Fibroblast of skin of left biceps (primary cell): Measurements from ENCODE around the gene TMED10.
"Not testable (repeated sequence)": the region's sequence is repeated elsewhere in the genome, so short reads cannot be mapped to it uniquely, and the experiment has no call there.

Source experiments
- DNase-seq, 2 experiments: peaks; one replicate each; pipeline ENCODE4 v3.0.0-alpha.2; 2013; ENCODE audit warnings: low read depth in 2 of 2

Gene TMED10

DNA sequence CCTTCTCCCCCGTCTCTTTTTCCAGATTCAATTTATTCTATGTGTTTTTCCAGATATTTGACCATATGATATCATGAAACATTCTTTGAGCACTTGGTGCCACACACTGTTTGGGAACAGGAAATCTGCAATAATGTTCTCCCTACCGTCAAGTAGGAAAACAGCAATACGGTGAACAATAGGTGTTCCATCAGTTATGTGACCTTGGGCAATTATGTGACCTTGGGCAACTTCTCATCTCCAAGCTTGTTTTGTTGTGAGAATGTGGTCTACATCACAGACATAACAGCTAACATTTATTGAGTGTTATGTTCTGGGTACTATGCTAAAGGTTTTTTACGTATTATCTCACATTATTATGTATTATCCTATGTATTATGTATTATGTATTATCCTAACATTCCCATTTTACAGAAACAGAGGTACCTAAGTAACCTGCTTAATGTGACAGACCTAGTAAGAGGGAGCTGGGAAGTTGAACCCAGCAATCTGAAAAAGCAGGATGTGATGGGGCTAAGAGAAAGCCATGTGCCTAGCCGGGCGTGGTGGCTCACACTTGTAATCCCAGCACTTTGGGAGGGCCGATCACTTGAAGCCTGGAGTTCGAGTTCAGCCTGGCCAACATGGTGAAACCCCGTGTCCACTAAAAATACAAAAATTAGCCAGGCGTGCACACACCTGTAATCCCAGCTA, 48.4 kb downstream of the TMED10 start:
- no peak for DNase-seq

DNA sequence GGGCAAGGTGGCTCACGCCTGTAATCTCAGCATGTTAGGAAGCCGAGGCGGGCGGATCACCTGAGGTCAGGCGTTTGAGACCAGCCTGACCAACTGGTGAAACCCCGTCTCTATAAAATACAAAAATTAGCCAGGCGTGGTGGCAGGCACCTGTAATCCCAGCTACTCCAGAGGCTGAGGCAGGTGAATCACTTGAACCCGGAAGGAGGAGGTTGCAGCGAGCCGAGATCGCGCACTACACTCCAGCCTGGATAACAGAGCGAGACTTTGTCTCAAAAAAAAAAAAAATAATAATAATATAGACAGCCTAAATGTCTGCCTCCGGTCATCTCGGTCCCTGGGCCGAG, 49.0 kb downstream of the TMED10 start:
- not testable (repeated sequence) for DNase-seq

DNA sequence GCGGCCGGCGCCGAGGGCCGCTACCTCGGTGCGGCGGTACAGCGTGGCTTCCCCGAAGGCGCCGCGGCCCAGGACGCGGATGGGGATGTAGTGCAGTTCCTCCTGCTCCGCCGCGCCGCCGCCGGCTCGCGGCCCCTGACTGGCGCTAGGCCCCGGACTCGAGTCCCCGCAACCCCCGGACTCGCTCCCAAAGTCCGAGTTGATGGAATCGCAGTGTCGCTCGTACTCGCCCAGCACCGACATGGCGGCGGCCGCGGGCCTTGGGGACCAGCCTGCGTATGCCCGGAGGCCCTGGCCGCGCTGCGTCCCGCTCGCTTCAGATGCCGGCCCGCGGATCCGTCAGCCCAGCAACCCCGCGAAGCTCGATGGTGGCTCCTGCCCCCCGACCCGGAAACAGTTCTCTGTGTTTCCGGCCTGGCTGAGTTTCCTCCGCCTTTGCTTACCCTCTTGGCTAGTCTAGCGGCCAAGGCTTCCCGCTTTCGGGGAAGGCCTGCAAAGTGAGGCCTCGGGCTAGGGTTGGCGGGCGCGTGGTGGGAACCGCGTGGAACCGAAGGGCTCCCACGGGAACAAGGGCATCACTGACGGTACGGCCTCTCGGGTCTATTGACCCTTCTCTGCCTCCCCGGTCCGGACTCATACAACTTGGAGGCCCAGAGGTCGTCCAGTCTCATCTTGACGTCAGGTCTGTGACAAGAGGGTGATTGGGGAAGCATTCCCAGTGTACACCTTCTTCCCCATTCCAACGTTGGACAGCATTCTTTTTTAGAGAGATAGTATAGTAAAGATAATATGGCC, 49.5 kb downstream of the TMED10 start, which contains the start of gene NEK9:
TSS of gene NEK9 (minus strand) at position 370 of the 795 bp plus-strand sequence. CDS start at position 243, 127 bp downstream.
- peak; percentile 57 to 62 for DNase-seq

DNA sequence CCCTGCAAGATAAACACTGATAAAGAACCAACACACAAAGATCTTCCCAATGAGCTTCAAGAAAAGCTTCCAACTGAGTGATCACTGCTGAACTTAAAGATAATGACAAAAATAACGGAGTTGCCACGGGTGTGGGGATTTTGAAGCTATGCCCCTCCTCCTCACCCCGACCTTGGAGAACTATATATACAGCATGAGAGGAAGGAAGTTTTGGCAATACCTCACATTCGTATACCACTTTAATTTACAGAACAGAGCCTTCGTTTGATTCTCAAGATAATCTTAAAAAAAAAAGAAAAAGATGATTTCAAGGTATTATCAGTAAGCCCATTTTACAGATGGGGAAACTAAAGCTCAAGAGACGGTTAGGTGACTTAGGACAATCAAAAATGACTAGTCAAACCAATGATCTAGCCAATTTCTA, 50.3 kb downstream of the TMED10 start:
- no peak for DNase-seq

DNA sequence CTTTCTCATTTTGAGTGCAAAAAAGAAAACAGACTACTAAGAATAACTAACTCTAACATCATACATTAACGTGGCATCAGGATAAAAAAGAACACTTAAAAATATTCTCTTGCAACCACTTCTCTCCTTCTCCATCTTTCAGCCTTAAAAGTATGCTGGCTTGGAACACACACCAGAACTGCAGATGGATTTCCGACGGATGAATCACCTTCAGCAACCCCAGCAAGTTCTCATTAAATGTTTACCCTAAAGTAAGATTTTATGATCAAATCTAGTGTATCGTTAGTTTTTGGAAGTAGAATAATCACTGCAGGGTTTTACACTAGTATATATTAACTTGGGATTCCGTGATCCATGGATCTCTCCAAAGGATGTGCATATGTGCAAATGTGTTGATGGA, 50.8 kb downstream of the TMED10 start:
- DNase-seq, result no peak

DNA sequence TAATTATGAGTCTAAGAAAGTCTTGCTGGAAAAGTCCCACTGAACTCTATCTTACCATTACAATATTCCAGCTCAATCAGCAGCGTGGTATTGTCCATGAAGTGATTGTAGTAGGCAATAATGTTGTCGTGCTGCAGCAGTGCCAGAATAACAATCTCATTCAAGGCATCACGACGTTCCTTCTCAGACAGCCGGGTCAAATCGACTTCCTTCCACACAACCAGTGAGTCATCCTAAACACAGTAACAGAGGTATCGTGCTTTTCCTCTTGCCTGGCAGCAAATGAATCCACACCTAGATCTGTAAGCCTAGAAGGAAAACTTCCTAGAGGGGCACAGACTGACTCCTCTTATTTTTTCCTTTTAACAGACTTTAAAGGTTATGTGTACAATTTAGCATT, 52.4 kb downstream of the TMED10 start:
- DNase-seq, result no peak

DNA sequence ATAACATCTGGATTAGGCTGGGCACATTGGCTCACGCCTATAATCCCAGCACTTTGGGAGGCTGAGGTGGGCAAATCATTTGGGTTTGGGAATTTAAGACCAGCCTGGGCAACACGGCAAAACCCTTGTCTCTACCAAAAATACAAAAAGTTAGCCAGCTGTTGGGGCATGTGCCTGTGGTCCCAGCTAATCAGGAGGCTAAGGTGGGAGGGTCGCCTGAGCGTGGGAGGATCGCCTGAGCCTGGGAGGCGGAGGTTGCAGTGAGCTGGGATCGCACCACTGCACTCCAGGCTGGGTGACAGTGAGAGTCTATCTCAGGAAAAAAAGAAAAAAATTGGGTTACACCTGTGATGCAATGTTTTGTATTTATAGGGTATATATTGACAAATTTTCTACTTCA, 54.9 kb downstream of the TMED10 start:
- DNase-seq, result no peak

DNA sequence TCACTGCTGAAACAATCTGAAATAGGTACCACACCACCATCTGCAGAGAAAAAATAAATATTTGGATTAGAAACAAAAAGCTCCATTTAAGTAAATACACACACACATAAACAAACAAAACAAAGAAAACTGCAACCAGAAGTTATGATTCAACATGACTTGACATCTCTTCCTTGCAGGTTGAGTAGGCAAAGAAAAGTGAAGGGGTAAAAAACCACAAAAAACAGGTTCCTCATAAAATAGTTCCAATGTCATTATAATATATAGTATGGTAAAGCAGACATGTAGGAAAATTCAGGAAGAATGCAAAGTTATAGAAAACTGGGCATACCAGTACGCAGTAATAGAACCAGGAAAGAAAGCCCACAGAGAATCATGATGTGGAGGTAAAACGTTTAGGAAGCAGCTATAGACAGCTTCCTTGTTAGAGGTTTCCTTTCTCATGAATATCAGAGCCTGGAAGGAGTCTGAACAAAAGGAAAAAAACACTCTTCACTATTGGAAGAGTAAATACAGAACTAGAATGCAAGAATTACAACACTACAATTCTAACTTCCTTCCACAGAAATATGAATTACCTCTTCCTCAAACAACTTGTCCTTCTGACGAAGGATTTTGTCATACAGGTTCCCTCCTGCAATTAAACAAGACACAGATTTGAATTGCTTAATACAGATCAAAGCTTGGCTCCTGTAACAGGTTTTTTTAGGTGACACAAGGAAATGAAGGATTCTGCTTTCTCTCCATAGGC, 55.7 kb downstream of the TMED10 start:
- DNase-seq, result no peak

DNA sequence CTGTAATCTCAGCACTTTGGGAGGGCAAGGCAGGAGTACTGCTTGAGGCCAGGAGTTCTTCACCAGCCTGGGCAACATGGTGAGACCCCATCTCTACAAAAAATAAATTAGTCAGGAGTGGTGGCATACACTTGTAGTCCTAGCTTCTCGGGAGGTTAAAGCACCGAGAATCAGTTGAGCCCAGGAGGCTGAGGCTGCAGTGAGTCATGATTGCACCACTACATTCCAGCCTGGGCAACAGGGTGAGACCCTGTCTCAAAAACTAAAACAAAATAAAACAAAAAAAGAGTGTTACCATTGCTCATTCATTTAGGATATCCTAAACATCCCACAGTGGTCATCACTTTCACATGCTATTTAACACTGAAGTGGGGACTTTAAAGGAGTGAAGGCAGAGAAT, 57.4 kb downstream of the TMED10 start:
- no peak for DNase-seq

DNA sequence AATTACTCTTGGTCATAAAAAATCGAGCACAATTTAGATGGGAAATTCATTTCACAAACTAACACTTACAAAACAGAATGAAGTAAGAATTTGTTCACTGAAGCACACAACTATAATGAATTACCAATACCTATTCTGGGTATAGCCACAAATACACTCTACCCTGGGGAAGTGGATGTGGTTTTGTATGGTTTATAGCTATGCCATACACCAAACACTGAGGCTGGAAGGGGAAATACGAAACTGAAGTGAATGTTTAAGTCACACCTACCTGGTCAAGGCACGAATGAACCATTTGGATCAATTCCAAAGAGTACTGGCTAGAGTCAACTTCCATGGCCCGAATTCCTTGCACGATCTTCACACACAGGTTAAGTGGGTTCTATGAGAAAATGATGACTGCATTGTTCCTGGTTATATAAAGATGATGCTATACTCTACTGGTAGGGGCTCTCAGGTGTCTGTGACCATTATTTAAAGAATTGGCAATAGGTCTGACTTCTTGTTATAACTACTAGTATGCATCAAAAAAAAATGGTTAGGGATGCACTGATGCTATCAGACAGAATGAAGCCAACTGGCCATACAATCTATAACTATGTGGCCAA, 62.4 kb downstream of the TMED10 start:
- no peak for DNase-seq

DNA sequence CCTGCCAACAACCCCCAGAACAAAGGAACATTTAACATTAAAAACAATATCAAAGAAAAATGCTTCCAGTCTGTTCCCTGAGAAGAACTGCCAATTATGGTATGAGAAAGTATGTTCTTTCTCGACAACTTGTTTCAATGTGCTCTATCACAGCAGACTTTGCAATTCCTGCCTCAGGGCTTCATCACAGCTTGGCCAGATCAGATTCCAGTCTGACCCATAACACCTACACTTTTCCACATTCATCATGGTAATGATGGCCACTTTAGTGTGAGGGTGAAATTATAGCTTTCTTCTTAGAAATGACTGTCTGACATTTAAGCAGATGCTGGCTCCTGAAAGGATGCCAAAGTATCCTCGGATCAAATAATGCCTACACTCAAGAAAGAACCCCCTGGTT, 66.5 kb downstream of the TMED10 start:
- no peak for DNase-seq

DNA sequence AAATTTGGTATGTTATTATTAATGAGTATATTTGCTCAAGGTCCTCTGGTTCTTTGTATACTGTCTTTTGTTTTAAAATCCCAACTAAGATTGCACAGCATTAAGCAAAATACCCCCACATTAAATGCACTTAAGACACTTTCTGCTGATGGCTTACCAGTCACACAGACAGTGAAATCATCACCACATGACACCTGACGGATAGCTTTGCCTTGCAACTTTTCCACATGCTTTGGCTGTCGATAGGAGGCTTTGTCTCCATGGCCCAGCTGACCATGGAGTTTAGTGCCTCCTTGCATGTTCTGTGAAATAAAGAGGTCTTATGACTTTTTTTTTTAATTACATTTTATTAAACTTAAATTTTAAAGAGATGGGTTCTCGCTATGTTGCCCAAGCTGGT, 69.2 kb downstream of the TMED10 start:
- no peak for DNase-seq

DNA sequence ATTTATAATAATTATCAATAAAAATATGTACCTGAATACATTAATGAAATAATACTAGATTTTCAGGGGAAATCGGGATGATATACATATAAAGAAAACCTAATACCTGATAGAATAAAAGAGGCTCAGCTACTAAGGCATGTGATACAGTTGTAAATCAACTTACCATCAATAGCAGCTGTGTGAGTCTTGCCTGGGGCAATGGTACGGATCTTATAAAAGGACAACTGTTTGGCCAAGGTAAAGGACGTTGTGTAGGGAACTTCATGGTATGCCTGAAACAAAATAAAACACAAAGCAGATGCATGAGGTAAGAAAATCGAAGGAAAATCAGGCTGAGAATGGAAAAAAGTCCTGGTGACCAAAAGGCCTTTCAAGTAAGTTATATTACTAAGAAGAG, 74.9 kb downstream of the TMED10 start:
- DNase-seq, result no peak

DNA sequence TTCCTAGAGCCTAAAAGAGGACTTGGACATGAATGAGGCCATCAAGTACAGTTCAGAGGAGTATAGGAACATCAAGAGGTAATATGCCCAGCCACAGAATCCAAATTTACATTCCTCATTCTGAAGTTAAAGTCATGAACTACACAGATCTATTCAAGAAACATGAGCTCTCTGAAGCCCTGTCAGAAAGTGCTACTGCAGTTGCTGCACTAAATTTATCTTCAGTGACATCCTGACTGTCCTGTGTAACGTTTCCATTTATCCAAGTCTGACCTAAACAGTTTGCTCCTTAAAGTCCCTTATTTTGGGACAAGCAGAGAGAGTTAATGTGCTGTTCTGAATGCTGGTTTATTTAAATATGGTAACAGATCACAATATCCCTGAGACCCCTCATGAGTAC, 77.7 kb downstream of the TMED10 start:
- DNase-seq, result no peak

DNA sequence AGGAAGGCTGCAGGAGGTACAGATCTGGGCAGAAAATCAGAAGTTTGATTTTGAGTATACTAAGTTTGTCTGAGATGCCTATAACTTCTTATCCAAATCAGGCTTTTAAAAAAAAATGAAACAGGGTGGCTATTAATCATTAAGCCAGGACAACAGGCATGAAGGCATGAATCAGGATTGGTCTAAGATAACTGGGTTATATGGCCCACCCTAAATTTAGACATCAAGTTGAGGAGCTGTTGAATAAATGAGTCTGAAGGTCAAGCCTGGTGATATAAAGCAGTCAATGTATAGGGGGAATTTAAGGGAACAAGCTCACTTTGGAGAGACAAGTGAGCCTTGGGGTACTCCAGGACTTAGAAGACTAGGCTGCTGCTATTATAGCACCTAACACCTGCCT, 78.2 kb downstream of the TMED10 start:
- no peak for DNase-seq

DNA sequence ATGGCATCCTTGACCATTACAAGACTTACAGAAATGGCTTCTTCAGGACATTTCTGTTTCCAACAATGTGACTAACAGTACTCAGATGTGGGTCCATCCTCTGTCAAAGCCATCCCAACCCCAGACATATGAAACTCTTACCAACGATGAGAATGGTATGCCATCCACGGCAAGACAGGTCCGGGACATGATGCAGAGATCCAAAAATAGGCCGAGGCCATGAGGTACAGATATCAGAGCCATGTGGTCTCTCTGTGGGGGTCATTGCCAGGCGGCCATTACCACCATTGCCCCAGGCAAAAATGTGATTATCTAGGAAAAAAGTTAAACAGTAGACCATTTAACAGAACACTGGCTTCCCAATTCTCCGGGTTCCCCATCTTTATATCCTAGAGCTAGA, 79.5 kb downstream of the TMED10 start:
- DNase-seq, result no peak

DNA sequence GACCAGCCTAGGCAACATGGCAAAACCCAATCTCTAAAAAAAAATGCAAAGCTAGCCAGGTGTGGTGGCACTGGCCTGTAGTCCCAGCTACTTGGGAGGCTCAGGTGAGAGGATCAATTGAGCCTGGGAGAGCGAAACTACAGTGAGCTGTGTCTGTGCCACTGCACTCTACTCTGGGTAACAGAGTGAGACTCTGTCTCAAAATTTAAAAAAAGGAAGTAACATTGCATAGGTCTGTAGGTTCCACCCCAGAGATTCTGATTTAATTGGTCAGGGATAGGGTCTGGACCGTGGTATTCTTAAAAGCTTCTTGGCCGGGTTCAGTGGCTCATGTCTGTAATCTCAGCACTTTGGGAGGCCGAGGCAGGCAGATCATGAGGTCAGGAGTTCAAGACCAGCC, 80.7 kb downstream of the TMED10 start:
- DNase-seq, result no peak

DNA sequence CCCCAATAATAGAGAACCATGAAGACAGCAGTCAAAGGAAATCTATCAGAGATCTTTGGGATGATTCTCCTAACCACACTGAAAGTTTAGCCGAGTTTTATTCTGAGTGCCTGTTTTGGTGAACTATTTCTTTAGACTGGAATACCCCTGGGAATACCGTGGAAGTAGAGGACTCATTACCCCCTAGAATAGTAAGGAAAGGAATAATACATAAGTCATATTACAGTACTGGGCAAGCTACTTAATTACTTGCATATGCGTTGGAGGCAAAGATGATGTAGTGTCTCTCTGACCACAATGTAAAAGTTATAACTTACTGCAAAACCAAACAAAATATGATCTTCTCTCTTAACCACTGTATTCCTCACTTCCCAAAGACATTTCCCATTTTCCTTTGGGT, 81.5 kb downstream of the TMED10 start:
- peak; percentile 59 to 66 for DNase-seq

DNA sequence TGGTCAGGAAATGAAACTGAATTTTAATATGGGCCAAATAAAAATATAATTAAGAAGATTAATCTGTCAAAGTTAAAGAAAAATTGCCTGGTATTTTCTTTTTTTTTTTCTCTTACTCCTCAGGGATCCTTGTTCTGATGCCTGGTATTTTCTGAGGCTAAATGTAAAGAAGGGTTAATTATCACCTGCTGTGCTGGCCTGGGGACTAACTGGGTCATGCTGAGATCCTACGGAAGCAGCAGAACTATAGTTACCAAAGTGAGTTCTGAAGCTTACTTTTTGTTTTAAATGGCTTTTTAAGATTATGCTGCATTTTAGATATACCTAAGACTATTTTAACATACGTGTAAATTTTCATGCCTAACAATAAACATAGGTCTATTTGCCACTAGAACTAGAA, 83.7 kb downstream of the TMED10 start:
- DNase-seq, result no peak

DNA sequence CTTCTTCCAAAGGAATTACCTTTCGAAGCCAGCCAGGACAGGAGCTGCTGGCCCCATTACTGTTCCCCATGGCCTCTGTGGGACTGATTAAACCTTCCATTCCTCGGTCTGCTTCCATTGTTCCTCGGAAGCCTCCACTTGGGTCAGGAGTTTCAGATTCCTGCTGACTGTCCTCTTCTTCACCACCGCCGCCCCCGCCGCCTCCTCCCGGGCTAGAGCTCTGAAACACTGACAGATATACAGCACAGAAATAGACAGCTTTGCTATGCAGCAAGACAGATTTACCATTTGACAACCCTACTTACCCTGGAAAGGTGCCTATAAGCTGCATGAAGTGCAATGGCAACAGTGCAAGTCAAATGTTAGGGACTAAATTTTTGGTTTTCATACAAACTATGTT, 85.2 kb downstream of the TMED10 start:
- no peak for DNase-seq

DNA sequence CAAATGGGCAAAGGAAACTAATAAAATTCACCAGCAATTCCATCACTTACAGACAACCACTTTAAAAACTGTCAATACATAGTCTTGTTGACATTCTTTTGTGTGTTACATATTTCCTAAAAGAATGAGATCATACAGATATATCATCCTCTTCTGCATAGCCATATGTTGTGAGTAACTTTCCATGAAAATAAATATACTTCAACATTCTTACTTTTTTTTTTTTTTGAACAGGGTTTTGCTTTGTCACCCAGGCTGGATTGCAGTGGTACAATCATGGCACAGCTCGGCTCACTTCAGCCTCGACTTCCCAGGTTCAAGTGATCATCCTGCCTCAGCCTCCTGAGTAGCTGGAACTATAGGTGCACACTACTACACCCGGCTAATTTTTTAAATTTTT, 86.1 kb downstream of the TMED10 start:
- peak in 1 of 2 experiments; percentile 2 for DNase-seq
